ENCODE results near the gene DOCK2.

- TF ChIP-seq CTCF (IDR thresholded peaks at IDR 0.05), result no peak
- TF ChIP-seq POLR2A (IDR thresholded peaks at IDR 0.05), result no peak
Measured at GRCh38 chr5:170078458-170078857, 441.4 kb downstream of the DOCK2 start.

Measured in lower leg skin (tissue), 3 donors.